LNCaP clone FGC (cell line): Measurements from ENCODE around the gene SNX12.

Source experiments
- DNase-seq: peaks from one replicate; pipeline ENCODE4 v3.0.0-alpha.2; 2011; ENCODE audit warnings: low read depth
- H3K4me3 ChIP-seq: 2 replicates; pipeline ENCODE4 v1.5.1; 2011; ENCODE audit warnings: mild to moderate bottlenecking, low read depth, low read length, control low read depth
- CTCF ChIP-seq: IDR thresholded peaks from 2 replicates; pipeline ENCODE4 v1.5.1; 2012; ENCODE audit warnings: mild to moderate bottlenecking; ENCODE audit not compliant: control insufficient read depth, insufficient read depth; ENCODE audit errors: extremely low read depth

The SNX12 gene

DNA sequence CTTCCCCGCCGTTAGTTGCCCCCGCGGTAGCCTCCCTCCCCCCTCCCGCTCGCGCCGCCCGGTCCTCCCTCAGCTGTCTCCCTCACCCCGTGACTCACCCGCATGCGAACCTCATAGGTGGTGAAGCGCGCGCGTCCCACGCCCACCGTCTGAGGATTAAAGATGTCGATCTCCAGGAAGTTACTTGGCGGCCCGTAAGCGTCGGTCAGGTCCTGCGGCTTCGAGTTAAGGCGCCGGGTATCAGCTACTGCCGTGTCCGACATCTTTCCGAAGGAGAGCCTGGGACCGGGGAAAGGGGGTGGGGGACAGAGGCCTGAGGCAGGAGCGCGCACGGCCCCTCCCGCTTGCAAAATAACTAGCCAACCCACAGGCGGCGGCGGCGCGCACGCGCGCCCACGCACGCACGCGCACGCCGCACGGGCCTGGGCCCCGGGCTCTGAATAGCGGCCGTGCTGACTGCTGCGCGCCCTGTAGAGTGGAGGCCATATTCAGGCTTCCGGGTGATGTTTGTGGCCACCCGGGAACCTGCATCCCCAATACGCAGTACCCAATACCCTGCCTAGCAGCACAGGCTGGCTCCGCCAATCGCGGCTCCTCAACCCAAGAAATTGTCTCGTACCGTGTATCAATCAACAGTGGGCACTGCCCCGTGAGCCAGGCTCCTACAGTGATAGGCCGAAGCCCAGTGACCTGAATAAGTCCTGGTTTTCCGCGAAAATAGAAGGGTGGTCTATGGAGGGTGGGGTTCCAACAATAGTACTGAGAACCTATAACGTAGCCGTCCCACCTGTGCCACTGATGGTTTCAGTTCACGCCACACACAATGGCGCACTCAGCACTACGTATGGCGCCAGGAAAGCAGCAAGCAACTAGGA, at the start of gene SNX12:
Gene SNX12 (minus strand): TSS at position 291 of the 875 bp plus-strand sequence. CDS start 28 bp downstream, at position 263.
- no peak for TF ChIP-seq CTCF
- peak within 1 kb of the TSS; percentile 76 for H3K4me3 ChIP-seq
- peak; percentile 90 for DNase-seq

- no peak overlapping the region for H3K4me3 ChIP-seq
These were observed 49.2 kb upstream of the SNX12 start for GRCh38 chrX:71117358-71117757.

GRCh38 chrX:71111921-71112431, 43.8 kb upstream of the SNX12 start:
- no peak for DNase-seq
- no peak for TF ChIP-seq CTCF
- H3K4me3 ChIP-seq, result no peak overlapping the region

More at GRCh38 chrX:71117358-71117757, 49.2 kb upstream of the SNX12 start:
- no peak for TF ChIP-seq CTCF
- no peak for DNase-seq

DNA sequence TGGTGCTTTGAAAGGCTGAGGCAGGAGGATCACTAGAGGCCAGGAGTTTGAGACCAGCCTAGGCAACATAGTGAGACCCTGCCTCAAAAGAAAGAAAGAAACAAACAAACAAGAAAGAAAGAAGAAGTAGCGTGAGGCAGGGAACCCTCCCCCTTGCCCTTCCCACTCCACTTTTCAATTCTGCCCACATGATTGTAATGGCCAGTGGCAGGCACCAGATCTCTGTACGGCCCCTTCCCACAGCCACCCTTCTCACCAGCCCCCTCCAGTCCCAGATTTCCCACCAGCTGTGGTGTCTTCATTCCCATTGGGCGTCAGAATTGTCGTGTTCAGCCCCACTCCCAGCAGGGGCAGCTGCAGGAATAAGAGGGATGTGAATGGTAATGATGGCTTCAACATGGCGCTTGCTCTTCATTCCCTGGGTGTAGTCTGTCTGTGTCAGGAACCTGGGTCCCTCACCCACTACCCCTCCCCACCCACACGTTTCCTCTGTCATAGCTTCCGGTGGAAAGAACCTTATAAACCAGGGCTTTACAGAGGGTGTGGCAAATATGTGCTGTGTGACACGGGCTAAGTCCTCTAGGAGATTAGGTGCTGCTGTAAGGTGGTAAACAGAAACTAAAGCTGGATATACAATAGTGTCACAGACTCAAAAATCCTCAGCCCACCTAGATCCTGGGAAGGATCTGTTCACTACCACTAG, 43.2 kb upstream of the SNX12 start, which contains the start of gene IL2RG:
Gene IL2RG (minus strand): TSS at position 437 of the 703 bp plus-strand sequence. CDS start 38 bp downstream, at position 399.
- no peak for TF ChIP-seq CTCF
- no peak within 1 kb of the TSS for H3K4me3 ChIP-seq
- DNase-seq, result no peak

GRCh38 chrX:71109051-71109450, 40.9 kb upstream of the SNX12 start:
- DNase-seq, result no peak
- TF ChIP-seq CTCF, result no peak
- no peak overlapping the region for H3K4me3 ChIP-seq

DNA sequence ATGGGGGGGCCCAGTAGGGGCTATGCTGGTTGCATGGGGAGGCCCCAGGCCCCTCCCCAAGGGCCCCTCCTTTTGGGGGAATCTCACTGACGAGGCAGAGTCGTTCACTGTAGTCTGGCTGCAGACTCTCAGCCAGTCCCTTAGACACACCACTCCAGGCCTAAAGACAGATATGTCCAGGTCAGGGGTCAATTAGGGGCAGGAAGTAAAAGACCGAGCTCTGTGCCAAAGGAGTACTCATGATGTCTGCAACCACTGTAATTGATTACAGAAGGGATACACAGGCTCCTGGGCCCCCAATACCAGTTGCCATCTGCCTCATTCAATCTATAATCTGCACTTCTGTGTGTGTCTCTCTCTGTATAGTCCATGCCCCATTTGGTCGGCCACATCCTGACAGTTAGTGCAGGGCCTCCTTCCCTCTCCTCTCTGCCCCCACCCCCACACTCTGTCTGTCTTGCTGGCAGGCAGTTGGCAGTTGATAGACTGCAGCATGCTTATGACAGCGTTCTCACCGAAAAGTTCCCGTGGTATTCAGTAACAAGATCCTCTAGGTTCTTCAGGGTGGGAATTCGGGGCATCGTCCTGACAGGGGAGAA, 39.7 kb upstream of the SNX12 start:
- no peak for DNase-seq
- H3K4me3 ChIP-seq, result no peak overlapping the region

More for the DNA sequence above, 39.7 kb upstream of the SNX12 start:
- TF ChIP-seq CTCF, result no peak
